HTR-8/SVneo (cell line): ENCODE measurements around the gene MS4A13.
"Not testable (repeated sequence)": the region's sequence is repeated elsewhere in the genome, so short reads cannot be mapped to it uniquely, and the experiment has no call there.

Experiments
- DNase-seq: peaks from one replicate; pipeline ENCODE4 v3.0.0; 2011; ENCODE audit warnings: low spot score, mixed read lengths; ENCODE audit not compliant: insufficient read length
- FAIRE-seq: peaks from 2 replicates; lab custom pipeline; 2011; peaks lifted over from hg19 to GRCh38; lab: Jason Lieb, UNC

MS4A13 gene

GRCh38 chr11:60515144-60515855 is at the start of gene MS4A13:
Gene MS4A13, plus strand, starts transcription at chr11:60515392. Its CDS starts 2,692 bp downstream, at chr11:60518084.
- FAIRE-seq (no peak), DNase-seq (no peak)

DNA sequence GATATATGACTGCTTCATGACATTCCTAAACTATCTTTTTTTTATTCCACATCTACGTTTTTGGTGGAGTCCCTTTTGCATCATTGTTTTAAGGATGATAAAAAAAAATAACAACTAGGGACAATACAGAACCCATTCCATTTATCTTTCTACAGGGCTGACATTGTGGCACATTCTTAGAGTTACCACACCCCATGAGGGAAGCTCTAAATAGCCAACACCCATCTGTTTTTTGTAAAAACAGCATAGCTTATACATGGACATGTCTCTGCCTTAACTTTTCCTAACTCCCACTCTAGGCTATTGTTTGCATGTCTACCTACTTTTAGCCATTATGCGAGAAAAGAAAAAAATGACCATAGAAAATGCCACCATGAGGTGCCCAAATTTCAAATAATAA is 46.4 kb upstream of the MS4A13 start:
- no peak for FAIRE-seq

GRCh38 chr11:60469723-60470122 is 45.5 kb upstream of the MS4A13 start:
- FAIRE-seq (no peak), DNase-seq (no peak)

More for the DNA sequence above, 46.4 kb upstream of the MS4A13 start:
- DNase-seq = no peak

GRCh38 chr11:60477035-60477445 is 38.2 kb upstream of the MS4A13 start:
- no peak for FAIRE-seq
- DNase-seq = no peak

GRCh38 chr11:60482361-60482760 is 32.8 kb upstream of the MS4A13 start:
- no peak for DNase-seq
- FAIRE-seq = no peak

- DNase-seq = no peak
- no peak for FAIRE-seq
Observed at GRCh38 chr11:60485987-60486386, 29.2 kb upstream of the MS4A13 start.

GRCh38 chr11:60492488-60493009 is 22.6 kb upstream of the MS4A13 start, which contains the start of gene MS4A12:
Gene MS4A12, plus strand, starts transcription at chr11:60492778. Its CDS starts 4,541 bp downstream, at chr11:60497319.
- FAIRE-seq (no peak), DNase-seq (no peak)

- no peak for DNase-seq
- FAIRE-seq = no peak
Observed at GRCh38 chr11:60493454-60493853, 21.7 kb upstream of the MS4A13 start.

DNA sequence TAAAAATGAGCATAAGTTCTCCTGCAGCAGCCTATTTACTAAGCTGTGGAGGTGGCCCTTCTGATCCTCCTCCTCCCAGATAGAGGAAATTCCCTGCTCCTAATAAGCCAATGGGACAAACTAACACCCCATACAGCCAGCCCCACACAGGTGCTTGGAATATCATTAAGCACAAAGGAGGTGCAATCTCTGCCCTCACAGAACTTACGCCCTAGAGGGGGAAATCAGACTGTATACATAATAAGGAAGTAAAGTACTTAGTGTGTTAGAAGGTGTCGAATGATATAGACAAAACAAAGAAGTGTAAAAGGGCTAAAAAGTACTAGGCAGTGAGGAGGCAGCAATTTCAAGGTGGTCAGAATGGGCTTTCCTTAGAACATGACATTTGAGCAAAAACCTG is 16.8 kb upstream of the MS4A13 start:
- DNase-seq (no peak), FAIRE-seq (no peak)

DNA sequence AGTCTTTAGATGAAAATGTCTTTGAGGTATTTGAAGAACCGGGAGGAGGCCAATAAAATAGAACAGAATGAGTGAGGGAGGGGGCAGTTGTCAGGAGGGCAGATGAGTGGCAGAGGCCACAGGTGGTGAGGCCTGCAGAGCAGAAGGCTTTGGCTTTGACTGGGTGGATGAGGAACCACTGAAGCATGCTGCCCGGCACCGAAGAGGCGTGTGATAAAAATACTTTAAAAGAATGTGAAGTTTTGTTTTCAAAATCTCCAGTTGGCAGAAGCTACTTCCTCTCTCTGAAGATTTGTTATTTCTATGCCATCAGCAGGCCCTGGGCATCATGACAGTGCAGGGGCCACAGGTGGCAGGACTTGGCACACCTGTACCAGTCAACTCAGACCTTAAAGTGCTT is 16.3 kb upstream of the MS4A13 start:
- no peak for DNase-seq
- no peak for FAIRE-seq

GRCh38 chr11:60500276-60500910 is 14.8 kb upstream of the MS4A13 start:
- FAIRE-seq (no peak), DNase-seq (peak; percentile 5)

DNA sequence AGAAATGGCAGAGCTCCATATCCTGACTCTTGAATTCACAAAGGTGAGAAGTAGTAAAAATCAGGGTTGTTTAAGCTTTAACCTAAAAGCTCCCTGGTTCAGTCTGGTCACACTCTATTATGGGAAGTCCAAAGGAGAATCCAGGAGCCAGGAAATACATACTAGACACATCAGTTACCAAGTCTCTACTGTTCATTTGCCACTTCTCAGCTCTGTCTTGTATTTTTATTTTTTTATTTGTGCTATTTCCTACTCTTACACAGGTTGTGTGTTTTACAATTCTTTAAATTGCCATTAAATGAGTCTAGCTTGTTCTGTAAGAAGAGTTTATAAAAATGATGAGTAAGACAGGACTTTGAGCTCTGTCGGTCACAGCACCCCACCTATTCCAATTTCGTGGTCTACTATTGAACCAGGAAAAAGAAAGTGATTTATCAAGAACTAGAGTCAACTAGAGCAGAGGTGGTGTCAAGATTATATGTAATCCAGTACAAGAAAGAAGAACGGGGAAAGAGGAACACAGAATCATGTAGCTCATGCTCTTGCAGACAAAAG is 12.9 kb upstream of the MS4A13 start:
- DNase-seq (no peak), FAIRE-seq (no peak)

DNA sequence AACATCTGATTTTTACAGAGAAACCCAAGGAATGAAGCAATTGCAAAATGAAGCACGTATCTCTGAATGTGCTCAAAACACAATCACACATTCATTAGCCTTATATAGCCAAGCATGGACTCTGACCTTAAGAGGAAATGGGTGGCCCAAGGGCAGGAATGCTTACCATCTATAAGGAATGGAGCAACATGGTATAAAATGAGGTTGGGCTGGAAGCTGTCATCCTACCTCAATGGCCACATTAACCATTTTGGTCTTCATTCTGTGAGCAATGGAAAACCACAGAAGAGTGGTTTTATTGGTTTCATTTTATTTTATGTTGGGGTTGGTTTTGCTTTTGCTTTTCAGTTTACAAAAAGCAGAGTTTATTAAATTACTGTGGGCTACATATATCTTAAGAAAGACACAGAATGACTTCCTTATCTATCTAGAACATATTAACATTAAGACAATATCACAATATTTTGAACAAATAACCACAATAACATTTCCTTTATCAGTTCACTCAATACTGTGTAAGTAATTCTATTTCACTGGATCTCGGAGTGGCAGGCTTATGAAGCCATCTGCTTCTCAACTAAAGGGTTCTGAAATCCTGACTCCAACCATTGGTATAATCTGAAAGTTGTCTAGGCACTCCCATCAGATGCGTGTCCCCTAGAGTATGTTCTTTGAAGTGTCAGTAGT is 10.8 kb upstream of the MS4A13 start:
- FAIRE-seq (no peak), DNase-seq (no peak)

DNA sequence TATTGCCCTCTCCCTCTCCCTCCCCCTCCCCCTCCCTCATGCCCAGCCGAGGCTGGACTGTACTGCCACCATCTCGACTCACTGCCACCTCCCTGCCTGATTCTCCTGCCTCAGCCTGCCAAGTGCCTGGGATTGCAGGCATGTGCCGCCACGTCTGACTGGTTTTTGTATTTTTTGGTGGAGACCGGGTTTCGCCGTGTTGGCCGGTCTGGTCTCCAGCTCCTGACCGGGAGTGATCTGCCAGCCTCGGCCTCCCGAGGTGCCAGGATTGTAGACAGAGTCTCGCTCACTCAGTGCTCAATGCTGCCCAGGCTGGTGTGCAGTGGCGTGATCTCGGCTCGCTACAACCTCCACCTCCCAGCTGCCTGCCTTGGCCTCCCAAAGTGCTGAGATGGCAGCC is 5.6 kb upstream of the MS4A13 start:
- FAIRE-seq, DNase-seq: not testable (repeated sequence)

DNA sequence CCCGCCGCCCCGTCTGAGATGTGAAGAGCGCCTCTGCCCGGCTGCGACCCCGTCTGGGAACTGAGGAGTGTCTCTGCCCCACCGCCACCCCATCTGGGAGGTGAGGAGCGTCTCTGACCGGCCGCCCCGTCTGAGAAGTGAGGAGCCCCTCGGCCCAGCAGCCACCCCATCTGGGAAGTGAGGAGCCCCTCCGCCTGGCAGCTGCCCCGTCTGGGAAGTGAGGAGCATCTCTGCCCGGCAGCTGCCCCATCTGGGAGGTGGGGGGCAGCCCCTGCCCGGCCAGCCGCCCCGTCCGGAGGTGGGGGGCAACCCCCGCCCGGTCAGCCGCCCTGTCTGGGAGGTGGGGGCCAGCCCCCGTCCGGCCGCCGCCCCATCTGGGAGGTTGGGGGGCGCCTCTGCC is 5.0 kb upstream of the MS4A13 start:
- FAIRE-seq = not testable (repeated sequence)

GRCh38 chr11:60511393-60511792 is 3.8 kb upstream of the MS4A13 start:
- DNase-seq (no peak), FAIRE-seq (no peak)

More for the DNA sequence above, 5.0 kb upstream of the MS4A13 start:
- DNase-seq = not testable (repeated sequence)

GRCh38 chr11:60512651-60513225 is 2.5 kb upstream of the MS4A13 start:
- no peak for DNase-seq

DNA sequence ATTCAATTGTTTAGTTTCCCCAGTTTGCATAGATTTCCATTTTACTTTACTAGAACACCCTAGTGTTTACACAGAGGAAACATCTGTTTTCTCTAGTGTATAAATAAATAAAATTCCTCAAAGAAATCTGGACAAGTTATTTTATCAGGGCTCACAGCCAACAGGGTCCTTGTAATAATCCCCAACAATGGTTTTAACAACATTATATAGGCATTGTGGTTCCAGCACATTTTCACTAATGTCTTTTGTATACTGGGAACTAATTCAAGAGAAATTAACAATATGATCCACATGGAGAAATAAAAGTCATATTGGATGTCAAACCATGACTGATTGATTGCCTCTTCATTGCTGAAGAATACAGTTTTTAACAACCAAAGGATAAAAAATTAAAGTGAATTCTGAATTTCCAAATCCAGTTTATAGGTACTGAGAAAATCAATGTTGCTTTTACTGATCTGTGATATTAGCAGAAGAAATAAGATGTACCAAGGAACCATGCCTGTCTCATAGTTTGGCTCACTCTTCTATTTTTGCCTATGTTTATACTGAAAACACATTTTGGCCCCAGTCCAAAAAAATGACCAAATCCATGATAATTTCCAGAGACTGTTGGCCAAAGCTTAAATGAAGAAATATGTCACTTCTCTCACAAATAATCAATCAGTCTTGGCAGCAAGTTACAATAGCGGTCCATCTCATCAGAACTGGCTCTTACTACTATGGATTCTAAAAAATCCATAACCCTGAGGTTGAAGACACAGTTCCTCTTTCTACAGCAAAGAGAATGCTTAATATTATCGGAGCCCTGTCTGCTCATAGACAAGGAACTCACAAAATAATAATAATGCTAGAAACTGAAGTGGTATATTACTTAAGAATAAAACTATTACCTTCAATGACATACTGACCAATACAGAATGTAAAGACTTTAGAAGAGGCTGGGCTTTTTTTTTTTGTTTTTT is 1.4 kb upstream of the MS4A13 start:
- DNase-seq = no peak
- FAIRE-seq = no peak

More at GRCh38 chr11:60512651-60513225, 2.5 kb upstream of the MS4A13 start:
- no peak for FAIRE-seq

GRCh38 chr11:60528465-60528864 is 13.3 kb downstream of the MS4A13 start:
- FAIRE-seq = no peak
- DNase-seq = no peak
